GM18861 (cell line): ENCODE data around the gene PCDHB11.
"Not testable (repeated sequence)": the region's sequence is repeated elsewhere in the genome, so short reads cannot be mapped to it uniquely, and the experiment has no call there.

Experiments
- ATAC-seq: cut with Tn5 transposase; IDR thresholded peaks from one replicate; pipeline ENCODE4 v1.9.1; 2021; ENCODE audit not compliant: unreplicated experiment

The PCDHB11 gene

GRCh38 chr5:141186897-141187512 lies 12.4 kb upstream of the PCDHB11 start, which contains the start of gene PCDHB9:
Gene PCDHB9 (plus strand): TSS chr5:141187161. CDS start chr5:141187319, 158 bp downstream.
- no peak for ATAC-seq

- not testable (repeated sequence) for ATAC-seq
Measured at GRCh38 chr5:141188682-141189081, 10.7 kb upstream of the PCDHB11 start.

GRCh38 chr5:141189131-141189530 lies 10.3 kb upstream of the PCDHB11 start:
- ATAC-seq: not testable (repeated sequence)

DNA sequence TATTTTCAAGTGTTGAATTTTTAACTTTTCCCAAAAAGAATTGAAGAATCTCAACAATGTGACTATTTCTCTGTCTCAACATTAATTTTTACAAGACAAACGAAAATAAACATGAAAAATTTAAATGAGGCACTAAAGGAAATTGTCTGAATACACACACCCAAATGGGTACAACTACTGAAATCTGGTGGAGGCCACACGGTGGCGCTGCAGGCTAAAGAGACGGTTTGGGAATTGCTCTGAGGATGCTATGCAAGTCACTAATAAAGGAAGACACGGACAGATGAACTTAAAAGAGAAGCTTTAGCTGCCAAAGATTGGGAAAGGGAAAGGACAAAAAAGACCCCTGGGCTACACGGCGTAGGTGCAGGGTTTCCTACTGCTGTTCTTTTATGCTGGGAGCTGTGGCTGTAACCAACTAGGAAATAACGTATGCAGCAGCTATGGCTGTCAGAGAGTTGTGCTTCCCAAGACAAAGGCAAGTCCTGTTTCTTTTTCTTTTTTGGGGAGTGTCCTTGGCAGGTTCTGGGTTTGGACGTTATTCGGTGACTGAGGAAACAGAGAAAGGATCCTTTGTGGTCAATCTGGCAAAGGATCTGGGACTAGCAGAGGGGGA lies 7.2 kb upstream of the PCDHB11 start, which contains the start of gene PCDHB10:
Gene PCDHB10, plus strand, starts transcription at position 244 of the 616 bp plus-strand sequence. Its CDS starts 200 bp downstream, at position 444.
- no peak for ATAC-seq

GRCh38 chr5:141194332-141194731 lies 5.1 kb upstream of the PCDHB11 start:
- not testable (repeated sequence) for ATAC-seq

DNA sequence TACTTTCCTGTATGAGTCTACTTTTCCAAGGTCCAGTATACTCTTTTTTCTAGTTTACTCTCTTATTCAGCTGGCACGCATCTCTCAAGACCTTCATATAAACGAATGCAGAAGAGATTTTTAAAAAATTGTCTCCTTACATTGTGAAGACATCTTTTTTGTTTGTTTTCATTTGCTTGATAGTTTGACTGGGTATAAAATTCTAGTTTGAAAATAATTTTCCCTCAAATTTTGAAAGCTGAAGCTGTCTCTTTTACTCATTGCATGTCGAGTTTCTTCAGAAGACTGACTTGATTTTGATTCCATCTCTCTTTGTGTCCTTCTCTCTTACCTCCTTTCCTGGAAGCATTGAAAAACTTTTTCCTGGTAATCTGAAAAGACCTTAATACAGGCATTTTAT lies 3.1 kb upstream of the PCDHB11 start:
- no peak for ATAC-seq

DNA sequence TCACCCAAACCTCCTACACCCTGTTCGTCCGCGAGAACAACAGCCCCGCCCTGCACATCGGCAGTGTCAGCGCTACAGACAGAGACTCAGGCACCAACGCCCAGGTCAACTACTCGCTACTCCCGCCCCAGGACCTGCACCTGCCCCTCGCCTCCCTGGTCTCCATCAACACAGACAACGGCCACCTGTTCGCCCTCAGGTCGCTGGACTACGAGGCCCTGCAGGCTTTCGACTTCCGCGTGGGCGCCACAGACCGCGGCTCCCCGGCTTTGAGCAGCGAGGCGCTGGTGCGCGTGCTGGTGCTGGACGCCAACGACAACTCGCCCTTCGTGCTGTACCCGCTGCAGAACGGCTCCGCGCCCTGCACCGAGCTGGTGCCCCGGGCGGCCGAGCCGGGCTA lies 1.7 kb downstream of the PCDHB11 start:
- ATAC-seq: not testable (repeated sequence)

DNA sequence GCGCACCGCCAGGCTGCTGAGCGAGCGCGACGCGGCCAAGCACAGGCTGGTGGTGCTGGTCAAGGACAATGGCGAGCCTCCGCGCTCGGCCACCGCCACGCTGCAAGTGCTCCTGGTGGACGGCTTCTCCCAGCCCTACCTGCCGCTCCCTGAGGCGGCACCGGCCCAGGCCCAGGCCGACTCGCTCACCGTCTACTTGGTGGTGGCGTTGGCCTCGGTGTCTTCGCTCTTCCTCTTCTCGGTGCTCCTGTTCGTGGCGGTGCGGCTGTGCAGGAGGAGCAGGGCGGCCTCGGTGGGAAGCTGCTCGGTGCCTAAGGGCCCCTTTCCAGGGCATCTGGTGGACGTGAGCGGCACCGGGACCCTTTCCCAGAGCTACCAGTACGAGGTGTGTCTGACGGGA lies 2.2 kb downstream of the PCDHB11 start:
- ATAC-seq: not testable (repeated sequence)

DNA sequence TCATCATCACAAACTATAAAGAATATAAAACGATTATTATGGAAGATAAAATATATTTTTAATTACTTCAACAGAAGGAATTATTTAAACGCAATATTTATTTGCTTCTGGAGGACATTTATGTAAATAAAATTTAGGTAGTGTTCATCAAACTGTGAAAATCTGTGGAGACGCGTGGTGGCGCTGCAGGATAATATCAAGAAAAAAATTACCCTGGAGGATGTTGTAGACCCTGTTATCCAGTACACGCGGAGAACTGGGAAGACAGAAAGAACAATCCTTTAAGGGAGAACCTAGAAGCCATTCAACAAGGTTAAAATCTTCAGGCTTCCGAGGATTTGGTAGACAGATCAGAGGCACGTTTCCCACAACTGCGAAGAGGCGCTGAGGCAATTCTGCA lies 9.1 kb downstream of the PCDHB11 start, which contains the start of gene PCDHB12:
Gene PCDHB12, plus strand, starts transcription at position 242 of the 400 bp plus-strand sequence. CDS start 189 bp downstream, outside the sequence.
- no peak for ATAC-seq

DNA sequence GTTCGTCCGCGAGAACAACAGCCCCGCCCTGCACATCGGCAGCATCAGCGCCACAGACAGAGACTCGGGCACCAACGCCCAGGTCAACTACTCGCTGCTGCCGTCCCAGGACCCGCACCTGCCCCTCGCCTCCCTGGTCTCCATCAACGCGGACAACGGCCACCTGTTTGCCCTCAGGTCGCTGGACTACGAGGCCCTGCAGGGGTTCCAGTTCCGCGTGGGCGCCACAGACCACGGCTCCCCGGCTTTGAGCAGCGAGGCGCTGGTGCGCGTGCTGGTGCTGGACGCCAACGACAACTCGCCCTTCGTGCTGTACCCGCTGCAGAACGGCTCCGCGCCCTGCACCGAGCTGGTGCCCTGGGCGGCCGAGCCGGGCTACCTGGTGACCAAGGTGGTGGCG lies 10.9 kb downstream of the PCDHB11 start:
- not testable (repeated sequence) for ATAC-seq

- ATAC-seq: not testable (repeated sequence)
Measured at GRCh38 chr5:141210849-141211248, 11.4 kb downstream of the PCDHB11 start.

DNA sequence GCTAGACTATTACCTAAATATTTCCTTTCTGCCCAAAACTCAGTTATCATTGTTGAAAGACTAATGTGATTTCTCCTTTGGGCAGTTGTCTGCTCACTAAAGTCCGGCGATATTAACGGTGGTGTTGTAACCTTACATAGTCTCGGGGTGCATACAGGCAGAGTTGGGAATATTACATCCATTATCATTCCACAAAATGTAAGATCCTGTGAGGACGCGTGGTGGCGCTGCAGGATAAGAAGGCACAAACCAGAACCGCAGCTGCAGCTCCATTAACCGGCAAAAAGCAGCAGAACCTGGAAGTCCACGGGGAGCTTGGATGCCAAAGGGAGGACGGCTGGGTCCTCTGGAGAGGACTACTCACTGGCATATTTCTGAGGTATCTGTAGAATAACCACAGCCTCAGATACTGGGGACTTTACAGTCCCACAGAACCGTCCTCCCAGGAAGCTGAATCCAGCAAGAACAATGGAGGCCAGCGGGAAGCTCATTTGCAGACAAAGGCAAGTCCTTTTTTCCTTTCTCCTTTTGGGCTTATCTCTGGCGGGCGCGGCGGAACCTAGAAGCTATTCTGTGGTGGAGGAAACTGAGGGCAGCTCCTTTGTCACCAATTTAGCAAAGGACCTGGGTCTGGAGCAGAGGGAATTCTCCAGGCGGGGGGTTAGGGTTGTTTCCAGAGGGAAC lies 14.4 kb downstream of the PCDHB11 start, which contains the start of gene PCDHB13:
Gene PCDHB13, plus strand, starts transcription at position 264 of the 684 bp plus-strand sequence. Its CDS starts 205 bp downstream, at position 469.
- not testable (repeated sequence) for ATAC-seq

DNA sequence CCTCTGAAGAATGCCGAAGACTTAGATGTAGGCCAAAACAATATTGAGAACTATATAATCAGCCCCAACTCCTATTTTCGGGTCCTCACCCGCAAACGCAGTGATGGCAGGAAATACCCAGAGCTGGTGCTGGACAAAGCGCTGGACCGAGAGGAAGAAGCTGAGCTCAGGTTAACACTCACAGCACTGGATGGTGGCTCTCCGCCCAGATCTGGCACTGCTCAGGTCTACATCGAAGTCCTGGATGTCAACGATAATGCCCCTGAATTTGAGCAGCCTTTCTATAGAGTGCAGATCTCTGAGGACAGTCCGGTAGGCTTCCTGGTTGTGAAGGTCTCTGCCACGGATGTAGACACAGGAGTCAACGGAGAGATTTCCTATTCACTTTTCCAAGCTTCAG lies 15.2 kb downstream of the PCDHB11 start:
- not testable (repeated sequence) for ATAC-seq

GRCh38 chr5:141215504-141215903 lies 16.1 kb downstream of the PCDHB11 start:
- ATAC-seq: not testable (repeated sequence)

DNA sequence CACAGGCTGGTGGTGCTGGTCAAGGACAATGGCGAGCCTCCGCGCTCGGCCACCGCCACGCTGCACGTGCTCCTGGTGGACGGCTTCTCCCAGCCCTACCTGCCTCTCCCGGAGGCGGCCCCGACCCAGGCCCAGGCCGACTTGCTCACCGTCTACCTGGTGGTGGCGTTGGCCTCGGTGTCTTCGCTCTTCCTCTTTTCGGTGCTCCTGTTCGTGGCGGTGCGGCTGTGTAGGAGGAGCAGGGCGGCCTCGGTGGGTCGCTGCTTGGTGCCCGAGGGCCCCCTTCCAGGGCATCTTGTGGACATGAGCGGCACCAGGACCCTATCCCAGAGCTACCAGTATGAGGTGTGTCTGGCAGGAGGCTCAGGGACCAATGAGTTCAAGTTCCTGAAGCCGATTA lies 16.6 kb downstream of the PCDHB11 start:
- ATAC-seq: not testable (repeated sequence)

GRCh38 chr5:141223112-141223783 lies 23.8 kb downstream of the PCDHB11 start, which contains the start of gene PCDHB14:
Gene PCDHB14 (plus strand): TSS chr5:141223343. CDS start chr5:141223506, 163 bp downstream.
- no peak for ATAC-seq

DNA sequence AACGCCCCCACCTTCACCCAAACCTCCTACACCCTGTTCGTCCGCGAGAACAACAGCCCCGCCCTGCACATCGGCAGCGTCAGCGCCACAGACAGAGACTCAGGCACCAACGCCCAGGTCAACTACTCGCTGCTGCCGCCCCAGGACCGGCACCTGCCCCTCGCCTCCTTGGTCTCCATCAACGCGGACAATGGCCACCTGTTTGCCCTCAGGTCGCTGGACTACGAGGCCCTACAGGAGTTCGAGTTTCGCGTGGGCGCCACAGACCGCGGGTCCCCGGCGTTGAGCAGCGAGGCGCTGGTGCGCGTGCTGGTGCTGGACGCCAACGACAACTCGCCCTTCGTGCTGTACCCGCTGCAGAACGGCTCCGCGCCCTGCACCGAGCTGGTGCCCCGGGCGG lies 25.4 kb downstream of the PCDHB11 start:
- ATAC-seq: not testable (repeated sequence)

- ATAC-seq: not testable (repeated sequence)
Measured at GRCh38 chr5:141225421-141225820, 26.0 kb downstream of the PCDHB11 start.

DNA sequence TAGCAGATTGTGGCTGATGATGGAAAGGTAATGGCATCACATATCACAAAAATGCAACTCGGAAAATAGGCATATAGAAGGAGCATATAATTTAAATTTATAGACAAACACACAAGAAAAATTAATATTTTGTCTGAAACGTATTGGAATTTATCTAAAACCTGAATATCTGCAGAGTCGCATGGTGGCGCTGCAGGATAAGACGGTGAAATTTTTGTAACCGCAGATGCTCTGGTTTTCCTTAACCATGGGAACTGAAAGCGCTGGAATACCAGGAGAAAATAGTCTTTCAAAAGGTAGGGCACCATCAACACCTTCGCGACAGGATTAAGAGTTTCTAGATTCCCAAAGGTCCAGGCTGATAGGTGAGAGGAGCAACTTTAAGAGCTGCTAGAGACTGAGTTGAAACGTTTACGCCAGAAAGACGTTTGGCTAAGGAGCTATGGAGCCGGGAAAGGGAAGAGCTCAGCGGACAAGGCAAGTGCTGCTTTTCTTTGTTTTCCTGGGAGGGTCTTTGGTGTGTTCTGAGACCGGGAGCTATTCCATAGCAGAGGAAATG lies 34.8 kb downstream of the PCDHB11 start:
- ATAC-seq: no peak

GRCh38 chr5:141235922-141236321 lies 36.5 kb downstream of the PCDHB11 start:
- ATAC-seq: not testable (repeated sequence)
